SK-N-SH treated with all-trans-retinoic acid at 6 μM for 48 hours (cell line): Measurements from ENCODE around the gene HLA-F.

Experiments used
- ARNTL ChIP-seq: fragments of 450-650 bp; formaldehyde crosslinking; IDR thresholded peaks from 2 replicates; pipeline ENCODE4 v1.5.0; 2020; ENCODE audit warnings: low read depth, mild to moderate bottlenecking, moderate library complexity, borderline replicate concordance
- CREB5 ChIP-seq: fragments of 250-450 bp; sonication (Bioruptor Pico); IDR thresholded peaks from 2 replicates; pipeline ENCODE4 v1.5.1; 2020; ENCODE audit warnings: low read depth, mild to moderate bottlenecking, moderate library complexity
- OSR1 ChIP-seq: fragments of 250-450 bp; sonication (Bioruptor Pico); IDR thresholded peaks from 2 replicates; pipeline ENCODE4 v1.8.0; 2022; ENCODE audit warnings: moderate library complexity, mild to moderate bottlenecking, inconsistent platforms
- POU6F1 ChIP-seq: fragments of 250-450 bp; sonication (Bioruptor Pico); IDR thresholded peaks from 2 replicates; pipeline ENCODE4 v1.8.0; 2021; ENCODE audit warnings: low read depth, mild to moderate bottlenecking, moderate library complexity, borderline replicate concordance
- SNAI2 ChIP-seq: fragments of 250-450 bp; sonication (Bioruptor Pico); IDR thresholded peaks from 2 replicates; pipeline ENCODE4 v1.5.0; 2020; ENCODE audit warnings: mild to moderate bottlenecking, moderate library complexity
- ZFP3 ChIP-seq: fragments of 250-450 bp; sonication (Bioruptor Pico); IDR thresholded peaks from 2 replicates; pipeline ENCODE4 v1.5.0; 2020; ENCODE audit warnings: mild to moderate bottlenecking, moderate library complexity

- TF ChIP-seq ARNTL (CRISPR knock-in tag) = no peak
- TF ChIP-seq SNAI2 (CRISPR knock-in tag) = no peak
- no peak for TF ChIP-seq ZFP3
- TF ChIP-seq OSR1 (CRISPR knock-in tag) = no peak
- TF ChIP-seq CREB5 (CRISPR knock-in tag) = no peak
- TF ChIP-seq POU6F1 = no peak
Measured at GRCh38 chr6:29753309-29753644, 30.0 kb downstream of the HLA-F start.
